Ectodermal cell (in vitro differentiated cells): ENCODE data around the gene TMF1.

Experiments
- H3K27ac ChIP-seq: 2 replicates; pipeline ENCODE4 v1.7.0; 2013; ENCODE audit warnings: mild to moderate bottlenecking, low read depth, low read length; ENCODE audit not compliant: insufficient read depth, poor library complexity, severe bottlenecking
- H3K27me3 ChIP-seq: 2 replicates; pipeline ENCODE4 v1.7.0; 2013; ENCODE audit warnings: mild to moderate bottlenecking, low read length; ENCODE audit not compliant: insufficient read depth, control insufficient read depth, poor library complexity, severe bottlenecking
- H3K36me3 ChIP-seq: one replicate; pipeline ENCODE4 v1.7.0; 2013; ENCODE audit warnings: low read length; ENCODE audit not compliant: control insufficient read depth, insufficient read depth
- H3K4me1 ChIP-seq: one replicate; pipeline ENCODE4 v1.7.0; 2013; ENCODE audit warnings: low read length; ENCODE audit not compliant: control insufficient read depth, insufficient read depth
- H3K4me3 ChIP-seq: 2 replicates; pipeline ENCODE4 v1.7.0; 2013; ENCODE audit warnings: low read depth, low read length, control low read depth; ENCODE audit not compliant: insufficient read depth
- H3K9me3 ChIP-seq: 2 replicates; pipeline ENCODE4 v1.7.0; 2013; ENCODE audit warnings: mild to moderate bottlenecking, low read length, moderate library complexity; ENCODE audit not compliant: control insufficient read depth
- WGBS, 2 experiments: methylation state at CpG; one replicate each; pipeline ENCODE4 v1.1.7; 2013; ENCODE audit warnings: missing lambda C conversion rate in 2 of 2; 5-methylcytosine and 5-hydroxymethylcytosine counted together

The TMF1 gene

GRCh38 chr3:69080233-69080920, 28.2 kb upstream of the TMF1 start, which contains the start of gene UBA3:
UBA3 (minus strand) TSS chr3:69080365; CDS start chr3:69080353, 12 bp downstream.
- Histone ChIP-seq H3K4me3 (peak within 1 kb of the TSS; percentile 62), H3K4me1 (peaks cover 5% of the 10 kb centered on the region), H3K27me3 (no peaks in the 10 kb centered on the region), H3K9me3 (no peaks in the 10 kb centered on the region), H3K27ac (peak within 1 kb of the TSS; percentile 27), H3K36me3 (no peaks in the 10 kb centered on the region)
- 0 to 2% methylated on average over 29 to 31 of the region's 37 CpGs for WGBS, 2 experiments

GRCh38 chr3:69079269-69080159, 27.4 kb upstream of the TMF1 start:
- 9 to 12% methylated on average over 27 to 29 of the region's 29 CpGs for WGBS, 2 experiments
- H3K27me3 ChIP-seq = no peaks in the 10 kb centered on the region
- no peaks in the 10 kb centered on the region for H3K36me3 ChIP-seq
- H3K27ac ChIP-seq = peak overlapping the region; percentile 27
- H3K4me1 ChIP-seq = peaks cover 5% of the 10 kb centered on the region
- H3K4me3 ChIP-seq = peak overlapping the region; percentile 62
- no peaks in the 10 kb centered on the region for H3K9me3 ChIP-seq

DNA sequence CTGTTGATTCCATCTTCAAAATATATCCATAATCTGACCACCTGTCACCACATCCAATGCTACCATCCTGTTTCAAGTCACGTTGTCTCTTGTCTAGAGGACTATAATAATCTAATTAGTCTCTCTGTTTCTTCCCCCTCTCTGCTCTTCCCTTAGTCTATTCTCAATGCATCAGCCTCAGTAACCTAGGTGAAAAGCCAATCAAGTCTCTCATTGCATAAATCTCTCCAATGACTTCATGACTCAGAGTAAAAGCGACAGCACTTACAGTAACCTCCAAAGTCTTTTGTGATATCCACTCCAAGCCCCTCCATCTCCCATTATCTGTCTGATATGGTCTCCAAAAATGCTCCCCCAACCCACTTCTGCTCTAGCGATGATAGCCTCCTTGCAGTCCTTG, 20.8 kb upstream of the TMF1 start:
- H3K36me3 ChIP-seq = no peaks in the 10 kb centered on the region
- H3K4me3 ChIP-seq = no peak overlapping the region
- no peaks in the 10 kb centered on the region for H3K4me1 ChIP-seq
- no peaks in the 10 kb centered on the region for H3K27me3 ChIP-seq
- H3K9me3 ChIP-seq = no peaks in the 10 kb centered on the region
- 94 to 95% methylated on average over 3 of the region's 3 CpGs for WGBS, 2 experiments
- H3K27ac ChIP-seq = no peak overlapping the region

- Histone ChIP-seq H3K9me3 (no peaks in the 10 kb centered on the region), H3K4me1 (no peaks in the 10 kb centered on the region), H3K36me3 (peaks cover 9% of the 10 kb centered on the region), H3K27ac (no peak overlapping the region), H3K4me3 (no peak overlapping the region), H3K27me3 (no peaks in the 10 kb centered on the region)
- WGBS, 2 experiments = 67 to 73% methylated on average over 3 to 4 of the region's 4 CpGs
These were observed 14.0 kb upstream of the TMF1 start for GRCh38 chr3:69066121-69066520.

DNA sequence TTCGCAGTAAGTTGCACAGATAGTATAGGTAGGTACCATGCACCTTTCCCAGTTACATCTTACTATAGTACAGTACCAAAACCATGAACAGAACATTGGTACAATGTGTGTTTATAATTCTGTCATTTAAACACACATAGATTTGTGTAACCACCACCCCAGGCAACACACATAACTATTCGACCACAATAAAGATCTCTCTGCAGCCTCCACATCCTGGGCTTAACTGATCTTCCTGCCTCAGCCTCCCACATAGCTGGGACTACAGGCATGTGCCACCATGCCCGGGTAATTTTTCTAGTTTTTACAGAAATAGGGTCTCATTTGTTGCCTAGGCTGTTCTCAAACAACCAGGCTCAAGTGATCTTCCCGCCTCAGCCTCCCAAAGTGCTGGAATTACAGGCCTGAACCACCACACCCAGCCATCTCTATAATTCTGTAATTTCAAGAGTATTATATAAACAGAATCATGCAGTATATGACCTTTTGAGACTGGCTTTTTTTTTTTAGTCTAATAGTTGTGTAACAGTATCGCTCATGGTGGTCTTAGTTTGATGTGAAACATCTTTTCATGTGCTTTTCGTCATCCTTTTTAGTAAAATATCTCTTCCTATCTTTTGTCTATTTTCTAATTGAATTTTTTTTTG, 13.3 kb upstream of the TMF1 start:
- Histone ChIP-seq H3K36me3 (peaks cover 16% of the 10 kb centered on the region), H3K9me3 (no peaks in the 10 kb centered on the region), H3K27me3 (no peaks in the 10 kb centered on the region), H3K4me1 (no peaks in the 10 kb centered on the region), H3K27ac (no peak overlapping the region), H3K4me3 (no peak overlapping the region)
- WGBS, 2 experiments = 91 to 94% methylated on average over 3 to 6 of the region's 6 CpGs

GRCh38 chr3:69063636-69064035, 11.5 kb upstream of the TMF1 start:
- no peak overlapping the region for H3K27ac ChIP-seq
- no peaks in the 10 kb centered on the region for H3K4me1 ChIP-seq
- H3K4me3 ChIP-seq = no peak overlapping the region
- peaks cover 31% of the 10 kb centered on the region for H3K36me3 ChIP-seq
- WGBS, 2 experiments = 89 to 100% methylated on average over 2 of the region's 2 CpGs
- H3K9me3 ChIP-seq = no peaks in the 10 kb centered on the region
- H3K27me3 ChIP-seq = no peaks in the 10 kb centered on the region

GRCh38 chr3:69059688-69060087, 7.6 kb upstream of the TMF1 start:
- no peaks in the 10 kb centered on the region for H3K27me3 ChIP-seq
- no peaks in the 10 kb centered on the region for H3K9me3 ChIP-seq
- no peak overlapping the region for H3K27ac ChIP-seq
- no peaks in the 10 kb centered on the region for H3K4me1 ChIP-seq
- H3K36me3 ChIP-seq = peaks cover 33% of the 10 kb centered on the region
- no peak overlapping the region for H3K4me3 ChIP-seq

DNA sequence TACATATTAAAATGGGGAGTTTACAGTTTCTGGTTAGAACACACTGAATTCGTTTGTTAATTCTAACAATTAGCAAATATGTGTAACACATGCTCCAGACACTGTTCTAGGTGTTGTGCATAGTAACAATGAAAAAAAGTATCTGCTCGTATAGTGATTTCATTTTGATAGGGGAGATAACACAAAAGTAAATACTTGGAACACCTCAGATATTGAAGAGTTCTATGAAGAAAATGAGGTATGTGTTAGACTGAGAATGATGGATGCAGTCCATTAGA, 6.8 kb upstream of the TMF1 start:
- Histone ChIP-seq H3K9me3 (no peaks in the 10 kb centered on the region), H3K27me3 (no peaks in the 10 kb centered on the region), H3K36me3 (peaks cover 33% of the 10 kb centered on the region), H3K27ac (no peak overlapping the region), H3K4me3 (no peak overlapping the region), H3K4me1 (no peaks in the 10 kb centered on the region)
- 93 to 98% methylated on average over 2 of the region's 2 CpGs for WGBS, 2 experiments

DNA sequence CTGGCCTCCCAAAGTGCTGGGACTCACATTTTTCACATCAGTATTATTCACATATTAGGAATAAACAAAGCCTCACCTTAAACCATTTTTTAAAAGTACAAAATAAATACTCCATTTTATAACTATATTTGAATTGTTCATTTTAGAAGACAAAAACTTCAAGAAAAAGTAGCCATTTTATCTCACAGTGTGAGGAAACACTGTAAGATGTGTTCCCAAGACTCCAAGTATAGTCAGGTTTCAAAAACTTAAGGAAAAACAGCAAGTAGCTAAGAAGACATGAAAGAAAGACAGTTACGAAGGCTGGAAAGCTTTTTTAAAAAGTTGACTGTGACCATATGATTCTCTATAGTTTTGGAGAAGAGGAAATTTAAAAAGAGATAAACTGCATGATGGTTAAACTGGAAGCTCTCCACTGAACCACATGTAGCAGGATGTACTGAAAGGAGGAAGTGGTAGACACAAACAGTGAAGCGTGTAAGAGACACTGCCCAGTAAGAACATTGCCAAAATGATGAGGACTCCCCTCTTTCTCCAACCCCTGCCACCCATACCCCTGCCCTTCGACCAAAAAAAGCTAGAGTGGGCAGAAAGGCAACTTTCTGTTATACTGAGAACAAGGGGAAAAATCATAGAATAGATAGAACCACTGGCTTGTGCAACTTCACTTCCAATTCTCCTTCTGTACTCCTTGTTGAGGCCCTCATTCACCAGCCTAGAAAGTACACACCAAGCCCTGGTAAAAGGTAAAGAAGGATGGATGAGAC, 6.2 kb upstream of the TMF1 start:
- no peak overlapping the region for H3K4me3 ChIP-seq
- WGBS, 2 experiments = 89 to 99% methylated on average over 3 of the region's 3 CpGs
- no peaks in the 10 kb centered on the region for H3K9me3 ChIP-seq
- no peak overlapping the region for H3K27ac ChIP-seq
- H3K4me1 ChIP-seq = no peaks in the 10 kb centered on the region
- peaks cover 33% of the 10 kb centered on the region for H3K36me3 ChIP-seq
- no peaks in the 10 kb centered on the region for H3K27me3 ChIP-seq
